ENCODE data around the gene TSC22D3.
A peak's percentile ranks its signal among the peaks of the same experiment; 100 is the strongest.

The TSC22D3 gene

DNA sequence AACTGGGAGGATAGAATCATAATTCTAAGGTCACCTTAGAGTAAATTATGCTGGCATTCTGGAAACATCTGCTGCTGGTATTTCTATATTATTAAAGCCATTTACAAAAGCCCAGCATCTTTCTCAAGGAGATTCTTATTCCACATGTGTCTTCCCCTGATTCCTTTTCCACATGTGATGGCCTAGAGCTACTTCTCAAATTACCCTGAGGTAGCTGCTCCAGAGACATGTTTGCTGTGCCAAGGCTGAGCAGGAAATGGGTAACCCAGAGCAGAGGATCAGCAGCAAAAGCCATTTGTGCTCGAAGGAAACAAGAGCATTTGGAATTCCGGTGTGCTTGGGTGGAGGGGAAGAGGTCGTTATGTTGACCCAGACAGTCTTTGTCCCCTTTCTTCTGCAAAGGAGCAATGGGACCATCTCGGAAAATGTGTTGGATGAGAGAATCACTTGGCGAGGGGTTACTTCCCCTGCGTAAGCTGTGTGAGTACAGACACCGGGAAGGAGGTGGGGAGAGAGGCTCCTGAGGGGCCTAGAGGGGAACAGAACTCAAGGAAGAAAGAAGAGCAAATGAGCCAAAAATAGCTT, 24.6 kb downstream of the TSC22D3 start:
- no peak for DNase-seq (ENCODE audit: low read depth)
- no peak overlapping the region for H3K4me3 ChIP-seq (ENCODE audit: low read depth, low read length)
- TF ChIP-seq, protein P1, sequence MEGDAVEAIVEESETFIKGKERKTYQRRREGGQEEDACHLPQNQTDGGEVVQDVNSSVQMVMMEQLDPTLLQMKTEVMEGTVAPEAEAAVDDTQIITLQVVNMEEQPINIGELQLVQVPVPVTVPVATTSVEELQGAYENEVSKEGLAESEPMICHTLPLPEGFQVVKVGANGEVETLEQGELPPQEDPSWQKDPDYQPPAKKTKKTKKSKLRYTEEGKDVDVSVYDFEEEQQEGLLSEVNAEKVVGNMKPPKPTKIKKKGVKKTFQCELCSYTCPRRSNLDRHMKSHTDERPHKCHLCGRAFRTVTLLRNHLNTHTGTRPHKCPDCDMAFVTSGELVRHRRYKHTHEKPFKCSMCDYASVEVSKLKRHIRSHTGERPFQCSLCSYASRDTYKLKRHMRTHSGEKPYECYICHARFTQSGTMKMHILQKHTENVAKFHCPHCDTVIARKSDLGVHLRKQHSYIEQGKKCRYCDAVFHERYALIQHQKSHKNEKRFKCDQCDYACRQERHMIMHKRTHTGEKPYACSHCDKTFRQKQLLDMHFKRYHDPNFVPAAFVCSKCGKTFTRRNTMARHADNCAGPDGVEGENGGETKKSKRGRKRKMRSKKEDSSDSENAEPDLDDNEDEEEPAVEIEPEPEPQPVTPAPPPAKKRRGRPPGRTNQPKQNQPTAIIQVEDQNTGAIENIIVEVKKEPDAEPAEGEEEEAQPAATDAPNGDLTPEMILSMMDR (conservative IDR thresholded peaks at IDR 0.05; ENCODE audit: low read depth, low read length), result no peak

DNA sequence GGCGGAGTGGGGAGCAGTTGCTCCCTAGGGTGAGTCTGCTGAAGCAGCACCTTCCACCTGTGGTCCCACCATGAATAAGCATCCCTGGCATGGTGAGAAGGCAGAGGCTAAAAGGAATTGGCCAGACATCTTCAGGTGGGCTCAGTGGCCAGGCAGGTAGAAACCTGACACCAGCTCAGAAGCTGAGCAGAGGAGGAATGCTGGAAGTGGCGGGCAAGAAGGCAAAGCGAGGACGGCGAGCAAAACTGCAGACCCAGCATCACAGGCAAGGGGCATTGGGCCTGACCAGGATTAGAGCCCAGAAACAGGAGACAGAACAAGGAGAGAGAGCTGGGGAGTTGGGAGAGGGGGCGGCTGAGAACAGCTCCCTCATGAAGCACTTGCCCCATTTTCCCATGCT, 25.3 kb downstream of the TSC22D3 start:
- TF ChIP-seq, protein P1 (conservative IDR thresholded peaks at IDR 0.05; ENCODE audit: low read depth, low read length), result no peak
- no peak overlapping the region for H3K4me3 ChIP-seq (ENCODE audit: low read depth, low read length)
- DNase-seq (ENCODE audit: low read depth), result no peak

DNA sequence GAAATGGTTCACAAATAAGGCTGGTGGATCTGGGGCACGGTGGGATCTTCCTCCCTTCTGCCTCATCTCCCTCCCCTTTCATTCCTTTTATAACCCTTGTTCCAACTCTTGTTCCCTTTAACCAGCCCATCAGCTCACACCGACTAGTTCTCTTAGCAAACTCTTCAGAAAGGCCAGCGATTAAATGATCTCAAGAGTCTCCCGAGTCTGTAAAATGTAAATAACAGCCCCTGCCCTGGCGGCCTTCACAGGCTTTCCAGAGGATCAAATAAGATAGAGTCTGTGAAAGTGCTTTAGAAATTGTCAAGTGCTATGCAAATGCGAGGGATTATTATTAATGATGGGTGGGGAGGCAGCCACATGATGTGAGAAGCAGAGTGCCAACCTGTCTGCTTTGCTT, 27.1 kb downstream of the TSC22D3 start:
- TF ChIP-seq, protein P1 (conservative IDR thresholded peaks at IDR 0.05; ENCODE audit: low read depth, low read length), result no peak
- H3K4me3 ChIP-seq (ENCODE audit: low read depth, low read length), result no peak overlapping the region
- DNase-seq (ENCODE audit: low read depth), result no peak

DNA sequence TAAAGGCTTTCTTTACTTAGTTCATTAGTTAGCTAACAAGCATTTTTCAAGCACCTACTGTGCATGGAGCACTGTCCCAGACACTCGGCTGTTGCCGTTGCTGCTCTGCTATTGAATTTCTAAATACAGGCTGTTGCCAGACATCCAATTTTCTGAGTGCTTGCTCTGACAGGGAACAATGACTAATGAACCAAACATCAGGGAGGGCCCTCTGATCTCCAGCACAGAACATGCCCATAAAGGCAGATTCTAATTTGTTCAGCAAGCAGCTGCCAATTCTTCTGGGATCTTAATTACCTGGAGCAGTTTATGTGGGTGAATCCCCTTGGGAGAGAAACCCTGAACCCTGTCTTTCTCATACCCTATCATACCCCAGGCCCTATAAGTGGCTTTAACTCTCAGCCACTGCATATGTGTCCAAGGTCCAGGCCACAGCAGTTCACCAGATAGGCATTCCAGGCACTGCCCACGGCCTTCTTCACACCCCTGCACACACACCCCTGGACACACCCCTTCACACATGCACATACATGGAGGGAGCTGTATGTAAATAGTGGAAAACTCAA, 27.9 kb downstream of the TSC22D3 start:
- no peak overlapping the region for H3K4me3 ChIP-seq (ENCODE audit: low read depth, low read length)
- TF ChIP-seq, protein P1 (conservative IDR thresholded peaks at IDR 0.05; ENCODE audit: low read depth, low read length), result no peak
- DNase-seq (ENCODE audit: low read depth), result peak; percentile 76

DNA sequence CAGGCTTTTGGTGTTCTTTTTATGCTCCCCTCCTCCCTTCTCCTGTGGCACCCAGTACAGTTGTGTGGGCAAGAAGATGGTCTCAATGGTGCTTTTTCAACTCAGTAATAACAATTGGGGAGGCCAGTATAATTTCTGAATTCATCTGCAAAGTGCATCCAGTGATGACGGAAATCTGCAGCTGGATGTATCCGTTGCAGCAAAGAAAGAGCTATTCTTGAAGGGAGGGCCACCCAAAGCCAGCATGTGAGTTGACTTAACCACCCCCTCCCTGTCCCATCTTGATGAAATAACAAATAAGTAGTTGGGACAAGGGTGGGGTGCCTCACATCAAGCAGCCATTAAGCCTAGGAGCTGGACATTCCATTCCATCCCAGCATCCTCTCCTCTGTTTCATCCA, 30.7 kb downstream of the TSC22D3 start:
- TF ChIP-seq, protein P1 (conservative IDR thresholded peaks at IDR 0.05; ENCODE audit: low read depth, low read length), result no peak
- DNase-seq (ENCODE audit: low read depth), result no peak
- H3K4me3 ChIP-seq (ENCODE audit: low read depth, low read length), result no peak overlapping the region

DNA sequence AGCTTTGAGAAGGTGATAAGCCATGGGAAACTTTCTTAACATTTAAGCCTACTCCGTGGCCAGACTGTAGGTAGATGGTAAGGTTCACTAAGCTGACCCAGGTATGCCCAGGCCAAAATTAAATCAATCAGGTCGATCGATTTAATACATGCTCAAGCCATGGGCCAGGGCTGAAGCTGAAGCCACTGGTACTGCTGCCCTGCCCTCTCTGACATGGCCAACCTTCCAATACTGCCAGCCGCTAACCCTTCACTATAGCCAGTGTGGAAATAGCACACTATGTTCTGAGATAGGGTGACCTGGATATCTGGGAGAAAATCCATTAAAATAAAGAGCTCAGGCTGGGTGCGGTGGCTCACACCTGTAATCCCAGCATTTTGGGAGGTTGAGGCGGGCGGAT, 31.6 kb downstream of the TSC22D3 start:
- TF ChIP-seq, protein P1 (conservative IDR thresholded peaks at IDR 0.05; ENCODE audit: low read depth, low read length), result no peak
- no peak overlapping the region for H3K4me3 ChIP-seq (ENCODE audit: low read depth, low read length)
- DNase-seq (ENCODE audit: low read depth), result no peak

DNA sequence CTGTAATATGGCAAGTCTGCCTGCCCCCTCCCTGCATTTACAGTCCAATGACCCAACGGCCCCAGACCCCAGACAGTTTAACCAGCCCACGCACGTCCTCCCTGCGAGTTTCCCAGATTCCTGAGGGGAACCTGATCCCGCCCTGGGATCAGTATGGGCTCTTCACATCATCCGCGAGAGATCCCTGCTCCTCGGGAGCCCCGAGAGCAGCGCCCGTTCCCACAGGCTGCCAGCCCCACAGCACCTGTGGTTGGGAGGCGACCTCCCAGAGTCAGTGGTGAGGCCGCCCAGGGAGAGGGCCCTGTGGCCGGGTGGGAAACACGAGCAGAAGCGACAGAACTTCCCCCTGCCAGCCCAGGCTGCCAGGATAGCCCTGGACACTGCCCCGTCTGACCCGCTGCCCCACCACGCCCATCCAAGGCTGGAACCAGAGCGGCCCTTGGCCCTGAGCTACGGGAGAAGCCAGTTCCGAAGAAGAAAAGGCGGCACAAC, 32.8 kb downstream of the TSC22D3 start:
- TF ChIP-seq, protein P1 (conservative IDR thresholded peaks at IDR 0.05; ENCODE audit: low read depth, low read length), result no peak
- no peak overlapping the region for H3K4me3 ChIP-seq (ENCODE audit: low read depth, low read length)
- DNase-seq (ENCODE audit: low read depth), result peak; percentile 23

Data from choroid plexus epithelial cell (primary cell).